Caco-2 (cell line): Measurements from ENCODE around the gene MOCS1. TPM values are rescaled to one million over a fixed set of nuclear protein-coding genes. Genes with fewer than 3 reads are reported as not detected.
A peak's percentile ranks its signal among the peaks of the same experiment; 100 is the strongest.

Experiments
- Bru-seq: library from RNA; stranded (reverse); fragments of 400-500 nt; gene quantifications from one replicate; lab custom pipeline; 2021; lab: Mats Ljungman, UMichigan
- BruChase-seq, 2 experiments: library from RNA; stranded (reverse); fragments of 400-500 nt; gene quantifications; one replicate each; lab custom pipeline; 2021; lab: Mats Ljungman, UMichigan
- BruUV-seq: library from RNA; stranded (reverse); fragments of 400-500 nt; replicated peaks from 2 replicates; lab custom pipeline; 2021; lab: Mats Ljungman, UMichigan
- CTCF ChIA-PET: fragments of 300-600 bp; sonication (Branson Sonifier 250); formaldehyde crosslinking; loops from one replicate; lab custom pipeline; 2022; ENCODE audit warnings: antibody characterized with exemption; lab: Charles Lee
- POLR2A ChIA-PET: fragments of 300-600 bp; sonication (Branson Sonifier 250); formaldehyde crosslinking; loops from one replicate; lab custom pipeline; 2022; ENCODE audit warnings: antibody characterized with exemption; lab: Charles Lee
- DNase-seq, 2 experiments: peaks; one replicate each; pipeline versions ENCODE4 v3.0.0 to v3.0.0-alpha.2; 2020 to 2022
- H3K27me3 ChIP-seq: replicated peaks from 2 replicates; pipeline ENCODE4 v1.6.0; 2011; ENCODE audit warnings: low read length; ENCODE audit not compliant: control insufficient read depth, insufficient read depth
- H3K36me3 ChIP-seq: 2 replicates; pipeline ENCODE4 v1.5.1; 2011; ENCODE audit warnings: low read length; ENCODE audit not compliant: control insufficient read depth, insufficient read depth
- H3K4me1 ChIP-seq: fragments of 250-450 bp; sonication (Bioruptor Pico); 2 replicates; pipeline ENCODE4 v1.5.1; 2020; ENCODE audit warnings: mild to moderate bottlenecking
- H3K4me3 ChIP-seq: 2 replicates; pipeline ENCODE4 v1.5.1; 2011; ENCODE audit warnings: low read depth, mild to moderate bottlenecking, control low read depth, low read length
- H3K9me3 ChIP-seq: fragments of 250-450 bp; sonication (Bioruptor Pico); 2 replicates; pipeline ENCODE4 v1.5.1; 2020; ENCODE audit warnings: mild to moderate bottlenecking, moderate library complexity
- H3K27ac Mint-ChIP-seq: one replicate; pipeline ENCODE4 v1.8.0; 2022; ENCODE audit warnings: mixed read lengths; ENCODE audit not compliant: unreplicated experiment
- H3K27me3 Mint-ChIP-seq: one replicate; pipeline ENCODE4 v1.8.0; 2022; ENCODE audit warnings: mixed read lengths; ENCODE audit not compliant: insufficient read depth, unreplicated experiment
- H3K36me3 Mint-ChIP-seq: one replicate; pipeline ENCODE4 v1.8.0; 2022; ENCODE audit warnings: mild to moderate bottlenecking, mixed read lengths; ENCODE audit not compliant: insufficient read depth, unreplicated experiment
- H3K4me1 Mint-ChIP-seq: one replicate; pipeline ENCODE4 v1.8.0; 2022; ENCODE audit warnings: low read depth, mixed read lengths; ENCODE audit not compliant: unreplicated experiment
- H3K4me3 Mint-ChIP-seq: one replicate; pipeline ENCODE4 v1.8.0; 2022; ENCODE audit warnings: mild to moderate bottlenecking, moderate library complexity, mixed read lengths; ENCODE audit not compliant: unreplicated experiment
- H3K9me3 Mint-ChIP-seq: one replicate; pipeline ENCODE4 v1.8.0; 2022; ENCODE audit warnings: mixed read lengths; ENCODE audit not compliant: unreplicated experiment
- CTCF ChIP-seq, 2 experiments: fragments of 200-600 bp in 1 of 2; IDR thresholded peaks; 1 replicate in 1 of 2; 2 replicates in 1 of 2; pipeline versions ENCODE4 v1.5.1 to v1.8.0; 2011 to 2022; ENCODE audit warnings: antibody characterized with exemption in 1 of 2, control low read depth in 1 of 2, inconsistent platforms in 1 of 2, low read depth in 1 of 2, low read length in 1 of 2, mild to moderate bottlenecking in 1 of 2, moderate library complexity in 1 of 2; ENCODE audit not compliant: insufficient read depth in 1 of 2, severe bottlenecking in 1 of 2, unreplicated experiment in 1 of 2
- intact Hi-C: fragments of 100-400 bp; cut with micrococcal nuclease; formaldehyde crosslinking; loops from one replicate; pipeline ENCODE4 v1.10.0; 2022; ENCODE audit not compliant: unreplicated experiment
- long read RNA-seq: library from polyadenylated mRNA; stranded (forward); transcript quantifications from one replicate; pipeline ENCODE4 v2.0.0, GENCODE V29; 2022
- total RNA-seq: library from RNA; stranded (reverse); gene quantifications from 2 replicates; pipeline ENCODE4 v1.2.3, GENCODE V29; 2022

MOCS1 gene
- total RNA-seq (43.4 and 44.7 TPM in 2 replicates), Bru-seq, nascent RNA (percentile 80 among the genes with signal in this experiment), BruChase-seq, experiment 1, labeled RNA remaining after a 2-hour chase (percentile 73 among the genes with signal in this experiment), BruChase-seq, experiment 2, labeled RNA remaining after a 6-hour chase (percentile 70 among the genes with signal in this experiment)
- long read RNA-seq, transcript MOCS1-203 (11 exons, 3,358 nt), result major isoform, 38 of 87 reads
- long read RNA-seq, transcript MOCS1-204 (9 exons, 2,852 nt), result minor isoform, 6 of 87 reads
- long read RNA-seq, partial matches to known transcripts, result 22 of 87 reads
- long read RNA-seq, other reads (novel, unspliced or antisense), result 21 of 87 reads

- intact Hi-C loops, result no loop called here
- H3K4me3 Mint-ChIP-seq, result peak within 1 kb of the TSS; percentile 89
- peak within 1 kb of the TSS; percentile 63 for H3K27ac Mint-ChIP-seq
- H3K4me1 Mint-ChIP-seq, result peaks cover 17% of the 10 kb centered on the region
- H3K27me3 Mint-ChIP-seq, result no peaks in the 10 kb centered on the region
- no peak for TF ChIP-seq CTCF (IDR thresholded peaks at IDR 0.05; ENCODE audit: insufficient read depth in 1 of 2, low read depth in 1 of 2, low read length in 1 of 2, severe bottlenecking in 1 of 2, unreplicated experiment in 1 of 2)
- H3K4me3 ChIP-seq, result peak within 1 kb of the TSS; percentile 55
- H3K4me1 ChIP-seq, result peaks cover 10% of the 10 kb centered on the region; the same call in 1 of the 2 replicates
- H3K27me3 ChIP-seq, result no peaks in the 10 kb centered on the region
- DNase-seq, result peak; percentile 81 to 82
- peaks cover 16% of the 10 kb centered on the region for H3K36me3 Mint-ChIP-seq
- ChIA-PET CTCF (interaction anchor here (0.8 kb wide), 1 partner anchor 780 kb away, joined by 3 read pairs; no protein-coding TSS in a partner anchor), POLR2A (interaction anchor here (0.8 kb wide), 1 partner anchor 15 kb away, joined by 8 read pairs; no protein-coding TSS in a partner anchor)
- H3K9me3 Mint-ChIP-seq, result peaks cover 3% of the 10 kb centered on the region
- no peaks in the 10 kb centered on the region; the same call in 1 of the 2 replicates for H3K9me3 ChIP-seq
- H3K36me3 ChIP-seq, result peaks cover 3% of the 10 kb centered on the region
- BruUV-seq, result no TSS peak
Observed at GRCh38 chr6:39934131-39934757, at the start of gene MOCS1. TSS of gene MOCS1 (minus strand) at chr6:39934462. CDS start at chr6:39934417, 45 bp downstream.

- peaks cover 19% of the 10 kb centered on the region for H3K9me3 Mint-ChIP-seq
- Histone ChIP-seq H3K9me3 (no peaks in the 10 kb centered on the region), H3K4me1 (peaks cover 7% of the 10 kb centered on the region), H3K27me3 (no peaks in the 10 kb centered on the region), H3K4me3 (no peak overlapping the region), H3K36me3 (no peaks in the 10 kb centered on the region)
- no peaks in the 10 kb centered on the region for H3K27me3 Mint-ChIP-seq
- H3K27ac Mint-ChIP-seq, result no peak overlapping the region
- H3K36me3 Mint-ChIP-seq, result no peaks in the 10 kb centered on the region
- CTCF ChIA-PET, result no interaction called here
- H3K4me3 Mint-ChIP-seq, result no peak overlapping the region
- no peak for DNase-seq
- no TSS peak for BruUV-seq
- POLR2A ChIA-PET, result no interaction called here
- H3K4me1 Mint-ChIP-seq, result no peaks in the 10 kb centered on the region
- intact Hi-C loops, result no loop called here
- TF ChIP-seq CTCF (IDR thresholded peaks at IDR 0.05; ENCODE audit: insufficient read depth in 1 of 2, low read depth in 1 of 2, low read length in 1 of 2, severe bottlenecking in 1 of 2, unreplicated experiment in 1 of 2), result no peak
Observed at GRCh38 chr6:39984051-39984450, 49.8 kb upstream of the MOCS1 start.

GRCh38 chr6:39983193-39983592, 48.9 kb upstream of the MOCS1 start:
- no TSS peak for BruUV-seq
- H3K4me3 ChIP-seq, result no peak overlapping the region
- no peaks in the 10 kb centered on the region for H3K9me3 ChIP-seq
- CTCF ChIA-PET, result no interaction called here
- Mint-ChIP-seq H3K27ac (no peak overlapping the region), H3K4me1 (no peaks in the 10 kb centered on the region), H3K27me3 (no peaks in the 10 kb centered on the region), H3K9me3 (peaks cover 19% of the 10 kb centered on the region), H3K36me3 (no peaks in the 10 kb centered on the region), H3K4me3 (no peak overlapping the region)
- no peak for TF ChIP-seq CTCF (IDR thresholded peaks at IDR 0.05; ENCODE audit: insufficient read depth in 1 of 2, low read depth in 1 of 2, low read length in 1 of 2, severe bottlenecking in 1 of 2, unreplicated experiment in 1 of 2)
- H3K36me3 ChIP-seq, result no peaks in the 10 kb centered on the region
- no peaks in the 10 kb centered on the region for H3K27me3 ChIP-seq
- no peak for DNase-seq
- peaks cover 7% of the 10 kb centered on the region for H3K4me1 ChIP-seq
- intact Hi-C loops, result no loop called here
- POLR2A ChIA-PET, result no interaction called here
